A673 (cell line): ENCODE measurements around the gene RSPH1.

ENCODE experiments used
- EZH2 ChIP-seq: fragments of 200-600 bp; sonication (generic); IDR thresholded peaks from 2 replicates; pipeline ENCODE4 v1.6.1; 2017; ENCODE audit warnings: borderline replicate concordance, low read depth, mild to moderate bottlenecking, mixed read lengths, antibody characterized with exemption, low read length; ENCODE audit not compliant: poor library complexity, severe bottlenecking
- TF ChIP-seq, protein P1 (sequence below): fragments of 300-800, 200-600 bp; sonication (generic); conservative IDR thresholded peaks from 2 replicates; pipeline ENCODE4 v1.5.1; 2017; ENCODE audit warnings: low read depth, mild to moderate bottlenecking, antibody characterized with exemption, low read length, moderate library complexity, mixed read lengths

DNA sequence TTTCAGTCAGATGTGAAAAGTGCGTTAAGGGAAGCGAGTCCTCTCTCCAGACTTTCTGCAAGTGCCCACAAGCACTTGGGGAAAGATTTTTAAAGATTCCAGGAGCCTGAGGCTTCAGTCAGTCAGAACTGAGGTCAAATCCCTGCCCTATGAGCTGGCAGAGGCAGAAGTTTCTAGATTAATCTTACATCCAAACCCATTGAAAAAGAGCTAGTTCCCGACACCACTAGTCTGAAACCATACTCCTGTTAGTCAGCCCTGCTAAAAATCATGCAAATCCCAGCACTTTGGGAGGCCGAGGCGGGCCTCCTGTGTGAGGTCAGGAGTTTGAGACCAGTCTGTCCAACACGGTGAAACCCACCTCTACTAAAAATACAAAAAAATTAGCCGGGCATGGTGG lies 21.0 kb downstream of the RSPH1 start:
- TF ChIP-seq, protein P1, sequence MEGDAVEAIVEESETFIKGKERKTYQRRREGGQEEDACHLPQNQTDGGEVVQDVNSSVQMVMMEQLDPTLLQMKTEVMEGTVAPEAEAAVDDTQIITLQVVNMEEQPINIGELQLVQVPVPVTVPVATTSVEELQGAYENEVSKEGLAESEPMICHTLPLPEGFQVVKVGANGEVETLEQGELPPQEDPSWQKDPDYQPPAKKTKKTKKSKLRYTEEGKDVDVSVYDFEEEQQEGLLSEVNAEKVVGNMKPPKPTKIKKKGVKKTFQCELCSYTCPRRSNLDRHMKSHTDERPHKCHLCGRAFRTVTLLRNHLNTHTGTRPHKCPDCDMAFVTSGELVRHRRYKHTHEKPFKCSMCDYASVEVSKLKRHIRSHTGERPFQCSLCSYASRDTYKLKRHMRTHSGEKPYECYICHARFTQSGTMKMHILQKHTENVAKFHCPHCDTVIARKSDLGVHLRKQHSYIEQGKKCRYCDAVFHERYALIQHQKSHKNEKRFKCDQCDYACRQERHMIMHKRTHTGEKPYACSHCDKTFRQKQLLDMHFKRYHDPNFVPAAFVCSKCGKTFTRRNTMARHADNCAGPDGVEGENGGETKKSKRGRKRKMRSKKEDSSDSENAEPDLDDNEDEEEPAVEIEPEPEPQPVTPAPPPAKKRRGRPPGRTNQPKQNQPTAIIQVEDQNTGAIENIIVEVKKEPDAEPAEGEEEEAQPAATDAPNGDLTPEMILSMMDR = no peak
- no peak for TF ChIP-seq EZH2
